GOT3 (cell line): ENCODE measurements around the gene DMXL2.
"Not testable (repeated sequence)": the region's sequence is repeated elsewhere in the genome, so short reads cannot be mapped to it uniquely, and the experiment has no call there.

Experiments
- DNase-seq: peaks from one replicate; lab custom pipeline; 2025; ENCODE audit warnings: mixed read lengths; lab: John Stamatoyannopoulos, UW

DMXL2 gene

DNA sequence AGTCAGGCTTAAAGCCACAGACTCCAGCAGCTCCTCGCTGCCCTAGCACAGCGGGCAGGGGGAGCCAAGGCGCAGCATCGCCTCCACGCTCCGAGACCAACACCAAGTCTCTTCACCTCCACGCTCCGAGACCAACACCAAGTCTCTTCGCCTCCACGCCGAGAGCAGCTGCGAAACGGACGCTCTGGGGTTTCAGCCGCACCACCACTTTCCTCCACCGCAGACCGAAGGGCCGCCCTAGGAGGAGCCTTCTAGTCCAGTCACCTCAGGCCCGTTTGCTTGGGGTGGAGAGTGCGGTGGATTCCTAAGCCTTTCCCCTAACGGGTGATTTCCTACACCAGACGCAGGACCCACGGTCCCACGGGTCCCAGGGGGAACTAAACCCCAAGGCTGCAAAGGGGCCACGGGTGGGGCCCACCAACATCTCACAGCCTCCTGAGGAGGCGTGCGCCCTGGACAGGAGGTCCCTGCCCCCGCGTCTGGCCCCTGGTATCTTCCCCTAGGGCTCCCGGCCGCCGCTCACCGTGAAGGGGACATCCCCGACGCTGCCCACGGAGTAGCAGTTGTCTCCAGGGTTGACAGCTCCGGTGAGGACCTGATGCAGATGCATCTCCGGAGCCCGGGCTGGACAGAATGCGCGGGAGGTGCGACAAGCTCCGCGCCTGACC, 501 bp downstream of the DMXL2 start:
- peak; percentile 29 for DNase-seq

DNA sequence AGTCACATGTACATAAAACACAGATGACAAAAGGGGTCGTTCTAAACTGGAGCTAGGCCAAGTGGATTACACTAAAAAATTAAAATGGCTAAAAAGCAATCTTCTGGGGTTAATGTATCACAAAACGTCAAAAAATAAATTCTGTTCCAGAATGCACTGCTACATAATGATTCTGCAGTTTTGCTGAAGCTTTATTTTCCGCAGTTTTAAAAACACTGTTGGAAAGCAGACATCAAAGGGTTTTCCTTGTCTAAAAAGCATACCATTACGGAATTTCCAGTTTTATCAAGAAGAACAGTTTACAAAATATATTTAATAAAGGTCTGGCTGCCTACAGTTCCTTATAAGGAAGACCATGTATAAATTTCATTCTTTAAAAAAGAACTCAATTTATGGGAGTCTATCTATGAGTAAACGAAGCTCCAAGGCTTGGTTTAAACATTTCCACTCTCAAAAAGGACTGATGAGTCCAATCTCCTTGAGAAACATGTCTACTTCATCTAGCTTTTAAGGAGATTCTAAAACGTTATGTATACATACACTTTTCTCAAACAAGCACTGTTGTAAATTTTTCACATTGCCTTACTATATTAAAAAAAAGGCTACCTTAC, 1.3 kb downstream of the DMXL2 start:
- DNase-seq, result no peak

DNA sequence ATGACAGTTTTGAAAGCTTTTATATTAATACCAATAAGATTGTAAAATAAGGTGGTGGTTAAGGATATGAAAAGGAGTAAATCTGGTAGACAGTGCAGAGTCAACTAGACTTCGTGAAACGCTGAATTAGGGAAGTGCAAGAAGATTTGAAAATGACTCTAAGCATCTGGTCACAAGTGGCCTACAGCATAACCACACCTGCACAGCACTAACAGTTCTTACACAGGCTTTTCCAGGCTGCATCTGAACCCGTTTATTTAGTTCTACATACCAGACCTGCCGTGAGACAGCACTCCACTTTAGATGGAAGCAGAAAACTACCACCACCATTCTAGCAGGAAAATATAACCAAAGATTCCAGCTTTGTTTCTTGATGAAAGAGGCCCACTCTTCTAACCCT, 1.9 kb downstream of the DMXL2 start:
- DNase-seq, result no peak

DNA sequence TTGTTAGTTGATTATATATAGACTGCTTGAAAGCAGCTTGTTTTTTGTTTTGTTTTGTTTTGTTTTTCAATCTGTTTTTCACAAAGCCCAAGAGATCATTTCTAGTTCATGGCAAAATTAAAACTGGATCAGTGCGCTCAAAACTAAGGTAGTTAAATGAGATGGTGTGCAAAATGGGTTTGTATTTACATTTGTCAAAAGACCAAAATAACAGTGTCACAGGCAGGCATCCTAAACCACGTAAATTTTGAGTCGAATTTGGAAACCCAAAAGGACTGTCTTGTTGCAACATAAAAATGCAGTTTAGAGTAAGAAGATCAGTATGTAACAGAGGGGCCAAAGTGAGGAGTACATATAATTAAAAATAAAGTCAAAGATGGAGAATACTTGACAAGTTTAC, 2.4 kb downstream of the DMXL2 start:
- no peak for DNase-seq

DNA sequence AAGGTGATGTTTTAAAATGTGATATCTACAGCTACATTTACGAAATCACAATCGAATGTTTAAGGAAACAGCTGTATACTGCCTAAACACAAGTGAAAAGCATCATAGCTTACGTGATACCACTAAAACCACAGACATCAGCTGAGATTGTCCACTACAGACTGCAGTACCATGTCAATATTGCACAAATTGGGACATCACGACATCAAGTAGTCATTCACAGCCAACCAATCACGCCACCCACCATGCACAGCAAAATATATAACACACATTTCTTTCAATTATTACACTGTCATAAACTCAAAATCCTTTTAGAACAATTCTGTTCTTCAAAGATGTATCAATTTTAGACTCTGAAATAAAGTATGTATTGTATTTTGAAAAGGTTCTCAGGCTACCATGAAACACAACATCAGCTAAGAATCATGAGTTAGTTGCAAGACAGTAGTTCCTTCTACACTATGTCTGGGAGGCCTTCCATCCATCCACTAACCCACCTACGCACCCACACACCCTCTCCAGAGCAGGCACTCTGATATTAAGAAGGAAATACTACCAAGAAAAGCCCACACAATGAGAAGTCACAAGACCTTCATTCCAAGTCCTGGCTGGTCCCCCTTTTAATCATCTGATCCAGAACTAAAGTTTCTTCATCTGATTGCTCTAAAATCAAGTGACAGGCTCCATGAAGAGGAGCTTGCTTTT, 3.1 kb downstream of the DMXL2 start:
- DNase-seq, result no peak

DNA sequence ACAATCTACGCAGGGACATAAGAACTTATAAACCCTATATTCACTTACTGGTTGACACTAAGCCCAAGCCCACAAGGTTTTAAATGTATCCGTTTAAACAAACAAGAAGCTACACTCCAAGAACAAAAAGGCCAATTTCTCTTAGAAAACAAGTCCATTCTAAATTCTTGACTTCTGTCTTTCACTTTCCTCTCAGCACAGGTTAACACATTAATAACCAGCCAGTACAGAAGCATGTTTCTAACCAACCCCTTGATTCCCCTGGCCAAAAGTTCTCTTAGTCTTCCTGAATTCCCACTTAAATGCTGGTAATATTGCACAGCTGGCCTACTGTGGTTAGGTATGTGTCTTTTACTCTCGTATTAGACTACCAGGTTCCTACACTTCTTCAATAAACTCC, 4.7 kb downstream of the DMXL2 start:
- DNase-seq, result no peak

DNA sequence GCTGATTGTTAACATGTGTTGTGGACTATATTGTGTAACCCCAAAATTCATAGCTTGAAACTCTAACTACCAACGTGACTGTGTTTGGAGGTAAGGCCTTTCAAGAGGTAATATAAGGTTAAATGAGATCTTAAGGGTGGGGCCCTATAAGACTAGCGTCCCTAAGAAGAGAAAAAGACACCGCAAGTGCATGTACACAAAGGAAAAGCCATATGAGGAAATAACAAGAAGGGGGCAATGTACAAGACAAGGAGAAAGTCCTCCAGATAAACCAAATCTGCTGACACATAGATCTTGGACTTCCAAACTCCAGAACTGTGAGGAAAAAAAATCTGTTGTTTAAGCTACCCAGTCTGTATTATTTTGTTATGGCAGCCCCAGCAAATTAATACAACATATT, 8.6 kb downstream of the DMXL2 start:
- no peak for DNase-seq

DNA sequence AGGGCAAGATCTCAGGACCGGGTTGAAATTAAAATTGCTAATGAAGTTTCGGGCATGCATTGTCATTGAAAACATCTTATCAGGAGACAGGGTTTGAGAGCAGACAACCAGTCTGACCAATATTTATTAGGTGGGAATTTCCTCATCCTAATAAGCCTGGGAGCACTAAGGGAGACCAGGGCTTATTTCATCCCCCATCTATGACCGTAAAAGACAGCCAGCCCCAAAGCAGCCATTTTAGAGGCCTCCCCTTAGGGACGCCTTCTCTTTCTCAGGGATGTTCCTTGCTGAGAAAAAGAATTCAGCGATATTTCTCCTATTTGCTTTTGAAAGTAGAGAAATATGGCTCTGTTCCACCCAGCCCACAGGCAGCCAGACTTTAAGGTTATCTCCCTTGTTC, 9.9 kb downstream of the DMXL2 start:
- not testable (repeated sequence) for DNase-seq

DNA sequence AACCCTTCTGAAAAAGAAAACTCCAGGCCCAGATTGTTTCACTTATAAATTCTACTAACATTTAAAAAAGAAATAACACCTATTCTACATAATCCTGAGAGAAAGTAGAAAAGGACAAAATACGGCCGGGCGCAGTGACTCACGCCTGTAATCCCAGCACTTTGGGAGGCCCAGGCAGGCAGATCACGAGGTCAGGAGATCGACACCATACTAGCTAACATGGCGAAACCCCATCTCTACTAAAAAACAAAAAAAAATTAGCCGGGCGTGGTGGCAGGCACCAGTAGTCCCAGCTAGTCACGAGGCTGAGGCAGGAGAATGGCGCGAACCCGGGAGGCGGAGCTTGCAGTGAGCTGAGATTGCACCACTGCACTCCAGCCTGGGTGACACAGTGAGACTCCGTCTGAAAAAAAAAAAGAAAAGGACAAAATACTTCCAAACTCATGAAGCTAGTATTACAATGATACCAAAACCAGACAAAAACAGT, 19.1 kb downstream of the DMXL2 start:
- not testable (repeated sequence) for DNase-seq

DNA sequence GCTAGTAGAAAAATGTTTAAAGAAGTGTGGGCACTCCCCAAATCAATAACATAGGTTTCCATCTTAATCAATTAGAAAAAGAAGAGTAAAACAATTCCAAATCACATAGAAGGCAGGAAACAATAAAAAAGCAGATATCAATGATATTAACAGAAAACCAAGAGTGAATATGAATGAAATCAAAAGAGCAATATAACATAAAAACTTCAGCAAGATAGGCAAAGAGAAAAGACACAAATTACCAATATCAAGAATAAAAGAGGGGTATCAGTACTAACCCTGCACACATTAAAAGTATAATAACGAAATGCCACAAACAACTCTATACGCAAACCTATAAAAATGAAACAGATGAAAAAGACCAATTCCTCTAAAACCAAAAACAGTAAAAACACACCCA, 19.6 kb downstream of the DMXL2 start:
- no peak for DNase-seq

DNA sequence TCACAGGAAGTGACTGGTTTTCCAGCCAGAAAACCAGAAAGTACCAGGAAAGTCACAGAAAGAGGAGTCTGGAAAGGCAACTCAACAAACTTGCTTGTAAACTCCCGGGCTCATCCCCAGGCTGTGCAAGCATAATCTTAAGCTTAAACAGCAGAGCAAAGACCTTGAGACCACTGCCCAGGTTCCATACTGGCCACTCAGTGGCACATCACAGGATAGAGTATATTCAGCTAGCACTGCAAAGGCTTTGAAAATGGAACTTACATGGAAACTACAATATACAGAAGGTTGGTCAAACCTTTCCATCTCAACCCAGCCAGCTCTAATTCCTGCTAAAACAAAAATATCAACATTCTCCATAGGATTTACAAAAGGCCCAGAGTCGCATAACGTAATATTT, 20.1 kb downstream of the DMXL2 start:
- no peak for DNase-seq

DNA sequence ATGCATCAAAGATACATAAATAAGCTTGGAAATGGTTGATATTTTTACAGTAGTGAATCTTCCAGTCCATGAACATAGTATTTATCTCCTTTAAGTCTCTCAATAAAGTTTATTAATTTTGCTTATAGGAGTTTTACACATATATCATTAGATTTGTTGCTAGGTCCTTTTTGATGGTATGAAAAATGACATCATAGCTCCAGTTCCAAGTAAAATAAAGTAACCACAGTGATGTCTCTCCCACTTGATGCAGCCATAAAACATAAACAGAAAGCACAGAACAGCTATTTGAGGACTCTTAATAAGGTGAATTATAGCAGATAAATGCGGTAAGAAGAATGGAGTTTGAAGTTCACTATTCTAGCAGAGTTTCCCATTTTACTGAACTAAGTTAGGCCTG, 20.8 kb downstream of the DMXL2 start:
- no peak for DNase-seq

DNA sequence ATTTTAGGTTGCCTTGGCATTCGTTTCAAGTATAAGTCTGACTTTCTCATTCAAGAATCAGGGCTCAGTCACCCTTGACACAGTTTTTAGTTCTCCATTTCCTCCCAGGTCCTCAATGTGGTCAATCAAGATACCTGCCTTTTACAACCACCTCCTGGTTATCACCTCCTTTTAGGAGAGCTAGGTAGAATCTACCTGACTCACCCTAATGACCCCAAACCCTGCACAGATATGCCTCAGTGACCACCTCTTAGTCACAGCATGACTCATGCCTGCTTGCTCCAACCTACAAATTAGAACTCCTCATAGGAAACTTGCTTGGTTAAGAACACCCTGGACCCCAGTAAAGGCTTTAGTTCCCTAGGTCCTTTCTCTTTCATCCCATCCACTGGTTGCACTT, 22.5 kb downstream of the DMXL2 start:
- no peak for DNase-seq

DNA sequence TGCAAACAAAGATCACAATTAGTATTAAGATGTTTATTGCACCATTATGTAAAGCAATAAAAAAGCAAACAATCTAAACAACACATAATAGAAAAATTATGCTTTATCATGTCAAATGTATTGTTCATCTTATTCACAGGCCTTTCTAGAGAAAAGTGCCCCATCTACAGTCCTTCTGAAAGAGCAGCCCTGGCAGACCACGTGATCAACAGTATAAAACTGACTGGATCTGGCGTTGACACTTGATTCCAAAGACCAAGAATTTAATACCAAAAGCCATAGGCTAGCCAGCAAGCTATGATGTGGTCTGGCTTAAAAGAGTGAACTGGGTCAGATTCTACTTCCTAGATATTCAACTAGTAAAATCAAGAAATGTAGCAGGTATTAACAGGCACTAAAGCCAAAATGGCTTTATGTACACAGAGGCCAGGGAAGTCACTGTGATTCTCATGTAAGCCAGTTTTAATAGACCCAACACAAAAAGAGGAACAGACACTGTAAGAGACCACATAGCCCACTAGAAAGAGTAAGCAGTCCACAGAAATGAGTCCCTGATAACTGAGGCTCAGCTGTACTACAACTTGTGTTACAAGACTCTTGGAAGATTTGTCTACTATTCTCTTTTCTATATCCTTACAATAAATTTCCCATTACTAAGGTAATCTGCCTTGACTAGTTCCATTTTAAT, 32.5 kb downstream of the DMXL2 start:
- no peak for DNase-seq

DNA sequence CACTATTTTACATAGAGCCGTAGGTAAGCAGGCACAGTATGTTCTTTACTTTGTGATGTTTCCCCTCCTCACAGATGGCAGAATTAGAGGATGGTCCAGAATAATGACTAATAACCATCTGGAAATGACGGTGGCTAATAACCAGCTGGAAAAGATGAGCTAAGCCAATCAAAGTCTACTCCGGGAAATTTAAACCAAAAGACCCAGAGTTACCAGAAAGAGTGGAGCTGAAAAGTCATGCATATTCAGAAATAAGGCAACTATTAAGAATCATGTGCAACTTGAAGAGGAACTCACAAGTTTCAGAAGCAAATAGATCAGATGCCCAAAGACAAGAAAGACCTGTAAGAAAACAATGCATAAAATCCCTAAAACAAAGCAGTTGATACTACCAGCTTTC, 33.6 kb downstream of the DMXL2 start:
- DNase-seq, result no peak

DNA sequence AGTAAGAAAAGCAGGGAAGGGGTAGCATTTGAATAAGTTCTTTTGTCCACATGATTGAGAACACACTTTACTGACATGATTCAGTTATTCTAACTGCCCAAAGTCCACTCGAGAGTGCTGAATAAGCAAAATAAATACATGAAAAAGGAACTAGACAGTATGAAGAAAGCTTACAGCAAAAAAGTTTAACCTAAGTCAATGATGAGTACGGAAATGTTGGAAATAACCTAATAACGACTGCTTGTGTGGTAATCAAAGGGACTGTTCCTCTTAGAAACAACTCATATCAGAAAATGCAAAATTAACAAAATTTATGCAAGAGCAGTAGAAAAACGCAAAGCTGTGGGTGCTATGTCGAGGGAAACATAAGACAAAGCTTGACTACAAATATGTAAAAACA, 36.6 kb downstream of the DMXL2 start:
- no peak for DNase-seq

DNA sequence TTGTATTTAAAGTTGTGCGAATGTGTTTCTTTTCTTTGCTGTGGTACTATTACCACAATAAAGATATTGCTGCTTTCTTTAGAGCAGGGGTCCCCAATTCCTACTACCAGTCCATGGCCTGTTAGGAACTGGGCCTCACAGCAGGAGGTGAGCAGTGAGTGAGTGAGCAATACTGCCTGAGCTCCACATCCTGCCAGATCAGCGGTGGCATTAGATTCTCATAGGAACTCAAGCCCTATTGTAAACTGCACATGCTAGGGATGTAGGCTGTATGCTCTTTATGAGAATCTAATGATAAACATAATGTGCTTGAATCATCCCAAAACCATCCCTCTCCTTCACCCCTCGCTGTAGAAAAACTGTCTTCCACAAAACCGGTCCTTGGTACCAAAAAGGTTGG, 41.6 kb downstream of the DMXL2 start:
- no peak for DNase-seq

DNA sequence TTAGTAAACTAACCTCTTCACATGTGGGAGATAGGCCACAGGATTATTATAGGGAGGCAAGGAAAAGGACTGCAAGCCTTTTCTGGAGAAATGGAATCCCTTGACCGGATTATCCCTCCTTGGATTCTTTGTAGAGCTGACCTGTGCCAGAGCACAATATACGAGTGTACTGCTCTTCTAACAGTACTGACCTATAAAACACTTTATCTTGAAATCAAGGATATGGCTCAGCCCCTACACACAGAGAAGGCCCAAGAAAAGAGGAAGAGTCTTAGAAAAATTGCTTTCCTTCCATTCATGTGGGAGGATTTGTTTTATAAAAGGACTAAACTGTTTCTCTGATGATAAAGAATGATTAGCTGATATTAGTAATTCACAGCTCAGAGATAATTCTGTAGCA, 42.2 kb downstream of the DMXL2 start:
- no peak for DNase-seq

DNA sequence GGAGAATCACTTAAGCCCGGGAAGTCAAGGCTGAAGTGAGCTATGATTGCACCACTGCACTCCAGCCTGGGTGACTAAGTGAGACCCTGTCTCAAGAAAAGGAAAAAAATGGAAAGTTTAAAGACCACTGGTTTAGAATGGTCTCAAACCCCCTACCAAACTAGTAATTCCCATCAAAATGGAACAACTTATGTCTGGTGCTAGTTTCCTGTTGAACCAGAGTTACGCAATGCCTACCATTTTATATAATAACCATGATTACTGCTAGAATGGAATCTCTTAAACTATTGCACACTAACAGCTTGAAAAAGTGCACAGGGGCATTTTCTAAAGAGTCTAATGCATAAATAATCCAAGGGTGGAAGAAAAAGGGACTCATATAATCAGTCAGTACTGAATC, 43.6 kb downstream of the DMXL2 start:
- DNase-seq, result no peak

DNA sequence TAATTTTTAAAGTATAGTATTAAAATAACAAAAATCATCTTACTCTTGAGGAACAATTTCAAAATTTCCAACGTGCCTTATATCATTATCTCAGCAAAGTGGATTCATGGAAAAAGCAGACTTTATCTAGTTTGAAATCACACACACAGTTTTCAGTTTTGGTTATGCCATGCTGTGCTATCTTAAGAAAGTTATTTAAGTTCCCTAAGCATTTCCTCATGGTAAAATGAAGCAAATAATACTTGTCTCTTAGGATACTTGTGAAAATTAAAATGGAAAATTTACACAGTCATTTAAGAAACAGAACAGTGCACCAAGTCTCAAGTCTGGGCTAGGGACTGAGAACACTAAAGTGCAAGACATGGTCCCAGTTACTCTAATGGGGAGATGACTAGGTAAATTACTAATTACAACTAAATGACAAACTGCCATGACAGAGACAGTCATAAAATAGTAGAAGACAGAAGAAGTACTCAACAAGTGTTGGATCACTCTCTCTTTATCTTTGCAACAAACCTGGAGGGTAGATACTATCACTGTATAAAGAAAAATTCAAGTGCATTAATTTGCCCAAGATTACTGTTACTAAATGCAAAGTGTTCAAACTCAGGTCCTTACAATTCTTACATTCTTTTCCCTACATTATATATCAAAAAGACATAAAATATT, 44.8 kb downstream of the DMXL2 start:
- no peak for DNase-seq

DNA sequence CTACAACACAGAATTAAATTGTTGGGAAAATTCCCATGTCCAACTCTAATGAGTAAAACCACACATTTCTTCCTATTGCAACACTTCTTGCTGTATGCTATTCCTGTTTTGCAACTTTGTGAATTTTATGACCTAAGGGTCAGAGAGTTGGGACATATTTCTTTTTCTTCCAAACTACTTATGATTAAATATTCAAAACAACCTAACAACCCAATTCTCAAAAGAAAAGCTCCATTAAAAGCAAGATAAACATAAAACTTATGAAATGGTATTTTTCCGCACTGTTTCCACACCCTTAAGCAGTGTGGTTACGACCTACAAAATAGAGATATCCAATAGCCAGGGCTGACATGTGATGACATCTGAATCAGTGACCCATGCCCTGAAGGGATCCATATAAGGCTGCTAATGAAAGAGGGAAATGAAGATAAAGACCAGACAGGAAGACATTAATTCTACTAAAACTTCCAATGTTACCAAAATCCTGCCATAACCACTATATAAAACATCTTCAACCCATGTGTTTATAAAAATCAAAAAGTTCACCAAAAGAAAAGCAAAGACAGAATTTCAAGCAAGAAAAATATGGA, 45.6 kb downstream of the DMXL2 start:
- no peak for DNase-seq

DNA sequence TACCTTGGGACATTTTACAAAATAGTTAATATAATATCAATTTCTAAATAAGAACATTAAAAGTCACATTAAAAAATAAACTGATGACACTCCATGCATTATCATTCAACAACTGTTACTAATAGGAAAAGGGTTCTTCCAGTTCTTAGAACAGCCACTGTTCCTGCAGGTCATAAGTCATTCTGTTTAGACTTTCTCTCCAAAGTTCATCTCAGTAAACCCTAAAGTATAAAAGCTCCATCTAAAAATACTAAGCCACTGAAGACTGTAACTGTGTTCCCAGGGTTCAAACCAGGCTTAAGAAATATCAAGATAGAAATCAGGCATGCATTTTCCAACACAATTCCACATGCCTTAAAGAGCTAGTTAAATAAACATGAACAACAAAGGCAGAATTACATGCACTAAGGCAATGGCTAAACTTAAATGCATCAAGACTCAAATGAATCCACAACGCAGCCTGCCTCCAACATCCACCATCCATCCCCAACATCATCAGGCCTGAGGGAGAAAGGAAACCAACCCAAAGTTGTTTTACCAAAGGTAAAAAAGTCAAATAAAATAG, 46.2 kb downstream of the DMXL2 start:
- no peak for DNase-seq
